NCI-H524 treated with DMSO at 0.1 percent for 48 hours (cell line): Measurements from ENCODE around the gene ATXN1L.
"Not testable (repeated sequence)": the region's sequence is repeated elsewhere in the genome, so short reads cannot be mapped to it uniquely, and the experiment has no call there.

Experiments used
- DNase-seq: peaks from one replicate; lab custom pipeline; 2025; lab: John Stamatoyannopoulos, UW

Gene ATXN1L

GRCh38 chr16:71845639-71846430, at the start of gene ATXN1L:
Gene ATXN1L, plus strand, starts transcription at chr16:71845976. Its CDS starts 3,765 bp downstream, at chr16:71849741.
- peak; percentile 64 for DNase-seq

- DNase-seq, result no peak
These were observed 49.2 kb upstream of the ATXN1L start for GRCh38 chr16:71796501-71797097.

GRCh38 chr16:71803305-71803690, 42.5 kb upstream of the ATXN1L start:
- DNase-seq, result no peak

GRCh38 chr16:71807905-71808592, 37.7 kb upstream of the ATXN1L start:
- no peak for DNase-seq

- peak; percentile 57 for DNase-seq
These were observed 37.0 kb upstream of the ATXN1L start, which contains the start of gene AP1G1 for GRCh38 chr16:71808593-71809459. Gene AP1G1, minus strand, starts transcription at chr16:71808834. Its CDS starts 19,355 bp downstream, at chr16:71789479.

- DNase-seq, result not testable (repeated sequence)
These were observed 35.6 kb upstream of the ATXN1L start for GRCh38 chr16:71810155-71810530.

- DNase-seq, result no peak
These were observed 34.4 kb upstream of the ATXN1L start for GRCh38 chr16:71811261-71811803.

- not testable (repeated sequence) for DNase-seq
These were observed 28.6 kb upstream of the ATXN1L start for GRCh38 chr16:71817155-71817500.

GRCh38 chr16:71826533-71827017, 19.2 kb upstream of the ATXN1L start:
- no peak for DNase-seq

- DNase-seq, result no peak
These were observed 15.4 kb upstream of the ATXN1L start for GRCh38 chr16:71830359-71830758.

- not testable (repeated sequence) for DNase-seq
These were observed 14.1 kb upstream of the ATXN1L start for GRCh38 chr16:71831698-71832097.

- DNase-seq, result not testable (repeated sequence)
These were observed 13.7 kb upstream of the ATXN1L start for GRCh38 chr16:71832112-71832511.

- no peak for DNase-seq
These were observed 11.5 kb upstream of the ATXN1L start for GRCh38 chr16:71834291-71834690.

- DNase-seq, result no peak
These were observed 8.6 kb upstream of the ATXN1L start for GRCh38 chr16:71837150-71837549.

- DNase-seq, result no peak
These were observed 5.7 kb upstream of the ATXN1L start for GRCh38 chr16:71840052-71840451.

- no peak for DNase-seq
These were observed 2.2 kb upstream of the ATXN1L start for GRCh38 chr16:71843572-71843971.

- DNase-seq, result no peak
These were observed 655 bp downstream of the ATXN1L start for GRCh38 chr16:71846431-71846830.

GRCh38 chr16:71847096-71847495, 1.3 kb downstream of the ATXN1L start:
- no peak for DNase-seq

GRCh38 chr16:71848622-71849021, 2.8 kb downstream of the ATXN1L start:
- no peak for DNase-seq

GRCh38 chr16:71851746-71852145, 6.0 kb downstream of the ATXN1L start:
- no peak for DNase-seq

GRCh38 chr16:71852158-71852557, 6.4 kb downstream of the ATXN1L start:
- no peak for DNase-seq

- DNase-seq, result no peak
These were observed 6.8 kb downstream of the ATXN1L start for GRCh38 chr16:71852561-71852960.
